ENCODE data around the gene CFAP46. TPM values are rescaled to one million over a fixed set of nuclear protein-coding genes. Genes with fewer than 3 reads are reported as not detected.

The CFAP46 gene
- total and polyA plus RNA-seq, 12 donors = 0.36 to 1.9 (median 1.1) TPM

- TF ChIP-seq CTCF (IDR thresholded peaks at IDR 0.05) = no peak
- peak overlapping the region in 1 of 10 donors; percentile 27 for H3K27ac ChIP-seq
- H3K9me3 ChIP-seq = peaks cover 0 to 2% (median 0%) of the 10 kb centered on the region in 11 donors
- DNase-seq = no peak
- peaks cover 0 to 36% (median 27%) of the 10 kb centered on the region in 7 donors for H3K27me3 ChIP-seq
- H3K4me1 ChIP-seq = peaks cover 3 to 32% (median 8%) of the 10 kb centered on the region in 9 donors
- ATAC-seq = no peak
- intact Hi-C loops (cut with DNase I) = no loop called here
- peak overlapping the region in 7 of 10 donors; percentile 18 to 56 (median 32) for H3K4me3 ChIP-seq
- H3K36me3 ChIP-seq = no peaks in the 10 kb centered on the region
- 85 to 95% methylated on average over 15 of the region's 15 CpGs for WGBS, 2 donors
Measured at GRCh38 chr10:132964231-132964630, 21.9 kb upstream of the CFAP46 start.

- ATAC-seq (no peak), DNase-seq (no peak)
- no peak for TF ChIP-seq CTCF (IDR thresholded peaks at IDR 0.05)
- Histone ChIP-seq H3K9me3 (no peaks in the 10 kb centered on the region), H3K27ac (no peak overlapping the region), H3K4me1 (peaks cover 3 to 35% (median 12%) of the 10 kb centered on the region in 9 donors), H3K27me3 (peaks cover 0 to 42% (median 19%) of the 10 kb centered on the region in 7 donors), H3K36me3 (no peaks in the 10 kb centered on the region), H3K4me3 (no peak overlapping the region)
- intact Hi-C loops (cut with DNase I) = no loop called here
- WGBS, 2 donors = 96% methylated on average over 14 of the region's 14 CpGs
Measured at GRCh38 chr10:132963430-132963960, 21.1 kb upstream of the CFAP46 start.

- no peak for TF ChIP-seq CTCF (IDR thresholded peaks at IDR 0.05)
- H3K27me3 ChIP-seq = peaks cover 0 to 44% (median 13%) of the 10 kb centered on the region in 7 donors
- peak overlapping the region in 9 of 10 donors; percentile 30 to 69 (median 56) for H3K4me3 ChIP-seq
- 55 to 56% methylated on average over 11 of the region's 11 CpGs for WGBS, 2 donors
- H3K27ac ChIP-seq = peak overlapping the region in 5 of 10 donors; percentile 0 to 63 (median 47)
- H3K4me1 ChIP-seq = peaks cover 3 to 35% (median 14%) of the 10 kb centered on the region in 9 donors
- DNase-seq (no peak), ATAC-seq (peak in 1 of 8 donors; percentile 6)
- no peaks in the 10 kb centered on the region for H3K9me3 ChIP-seq
- intact Hi-C loops (cut with DNase I) = no loop called here
- no peaks in the 10 kb centered on the region for H3K36me3 ChIP-seq
Measured at GRCh38 chr10:132962623-132963429, 20.5 kb upstream of the CFAP46 start.

- WGBS, 2 donors = 13 to 18% methylated on average over 41 of the region's 41 CpGs
- no peaks in the 10 kb centered on the region for H3K9me3 ChIP-seq
- H3K4me1 ChIP-seq = peaks cover 0 to 27% (median 10%) of the 10 kb centered on the region in 9 donors
- DNase-seq = peak; percentile 63 to 66
- no peak for TF ChIP-seq CTCF (IDR thresholded peaks at IDR 0.05)
- H3K27me3 ChIP-seq = peaks cover 0 to 46% (median 13%) of the 10 kb centered on the region in 7 donors
- intact Hi-C loops (cut with DNase I) = no loop called here
- peak; percentile 45 to 84 (median 69) for ATAC-seq
- peak overlapping the region in 5 of 10 donors; percentile 0 to 63 (median 47) for H3K27ac ChIP-seq
- H3K4me3 ChIP-seq = peak overlapping the region in 9 of 10 donors; percentile 30 to 69 (median 56)
- H3K36me3 ChIP-seq = no peaks in the 10 kb centered on the region
Measured at GRCh38 chr10:132961787-132962622, 19.6 kb upstream of the CFAP46 start.
